SK-N-MC (cell line): Measurements from ENCODE around the gene LRCH1.

Experiments
- EZH2 ChIP-seq: fragments of 200-600 bp; sonication (generic); IDR thresholded peaks from one replicate; pipeline ENCODE4 v1.6.1; 2017; ENCODE audit warnings: antibody characterized with exemption
- FOXP2 ChIP-seq: optimal IDR thresholded peaks from 2 replicates; pipeline ENCODE3; 2011; ENCODE audit warnings: mild to moderate bottlenecking, moderate library complexity; ENCODE audit not compliant: insufficient read depth; ENCODE audit errors: extremely low read length, control extremely low read depth
- POLR2AphosphoS5 ChIP-seq: IDR thresholded peaks from 2 replicates; pipeline ENCODE4 v1.6.1; 2012; ENCODE audit warnings: mild to moderate bottlenecking, low read depth, low read length, borderline replicate concordance

- no peak for TF ChIP-seq EZH2
- no peak for TF ChIP-seq POLR2AphosphoS5
- TF ChIP-seq FOXP2 = no peak
Observed at GRCh38 chr13:46753917-46754316, 200.9 kb downstream of the LRCH1 start.
